Measurements from ENCODE around the gene COPZ2.
"Not testable (repeated sequence)": the region's sequence is repeated elsewhere in the genome, so short reads cannot be mapped to it uniquely, and the experiment has no call there.

COPZ2 gene

DNA sequence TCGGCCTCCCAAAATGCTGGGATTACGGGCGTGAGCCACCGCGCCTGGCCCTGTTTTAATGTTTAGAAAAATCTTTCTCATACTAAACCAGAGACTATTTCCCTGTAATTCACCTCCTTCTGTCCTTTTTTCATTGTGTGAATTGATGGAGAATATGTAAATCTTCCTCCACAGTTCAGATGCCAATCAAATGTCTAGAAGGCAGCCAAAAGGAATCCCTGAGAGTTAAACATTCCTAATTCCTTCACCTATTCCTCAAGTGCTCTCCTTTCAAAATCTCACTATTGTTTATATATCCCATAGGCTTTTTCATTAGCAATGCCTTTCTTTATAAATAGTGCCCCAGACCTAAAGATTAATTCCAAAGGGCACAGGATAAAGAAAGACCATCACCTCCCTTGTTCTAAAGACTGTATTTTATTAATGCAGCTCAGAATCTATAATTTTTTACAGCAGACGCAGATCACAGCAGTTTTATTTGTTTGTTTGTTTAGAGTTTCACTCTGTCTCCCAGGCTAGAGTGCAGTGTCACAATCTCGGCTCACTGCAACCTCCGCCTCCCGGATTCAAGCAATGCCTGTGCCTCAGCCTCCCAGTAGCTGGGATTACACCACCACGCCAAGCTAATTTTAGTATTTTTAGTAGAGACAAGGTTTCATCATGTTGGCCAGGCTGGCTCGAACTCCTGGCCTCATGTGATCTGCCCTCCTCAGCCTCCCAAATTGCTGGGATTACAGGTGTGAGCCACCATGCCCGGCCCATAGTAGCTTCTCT lies 30.5 kb downstream of the COPZ2 start:
- no peak for DNase-seq (ENCODE audit: low spot score)

DNA sequence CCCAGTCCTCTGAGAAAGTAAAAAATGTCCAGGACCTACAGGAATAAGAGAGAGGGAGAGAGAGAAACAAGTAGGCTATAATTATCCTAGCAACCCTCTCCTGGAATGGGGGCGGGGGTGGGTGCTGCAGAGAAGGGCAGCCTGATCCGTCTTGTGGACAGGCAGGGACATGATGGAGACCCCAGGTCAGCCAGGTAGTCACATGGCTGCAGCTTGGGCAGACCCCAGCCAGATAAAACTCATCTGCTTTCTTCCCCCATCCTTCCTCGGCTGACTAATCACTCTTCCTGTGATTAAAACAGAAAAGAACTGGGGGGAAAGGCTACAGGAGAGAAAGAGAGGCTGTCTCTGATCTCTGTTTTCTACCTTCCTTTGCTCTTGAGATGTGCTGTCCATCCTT lies 32.6 kb downstream of the COPZ2 start:
- DNase-seq (ENCODE audit: low spot score): no peak

DNA sequence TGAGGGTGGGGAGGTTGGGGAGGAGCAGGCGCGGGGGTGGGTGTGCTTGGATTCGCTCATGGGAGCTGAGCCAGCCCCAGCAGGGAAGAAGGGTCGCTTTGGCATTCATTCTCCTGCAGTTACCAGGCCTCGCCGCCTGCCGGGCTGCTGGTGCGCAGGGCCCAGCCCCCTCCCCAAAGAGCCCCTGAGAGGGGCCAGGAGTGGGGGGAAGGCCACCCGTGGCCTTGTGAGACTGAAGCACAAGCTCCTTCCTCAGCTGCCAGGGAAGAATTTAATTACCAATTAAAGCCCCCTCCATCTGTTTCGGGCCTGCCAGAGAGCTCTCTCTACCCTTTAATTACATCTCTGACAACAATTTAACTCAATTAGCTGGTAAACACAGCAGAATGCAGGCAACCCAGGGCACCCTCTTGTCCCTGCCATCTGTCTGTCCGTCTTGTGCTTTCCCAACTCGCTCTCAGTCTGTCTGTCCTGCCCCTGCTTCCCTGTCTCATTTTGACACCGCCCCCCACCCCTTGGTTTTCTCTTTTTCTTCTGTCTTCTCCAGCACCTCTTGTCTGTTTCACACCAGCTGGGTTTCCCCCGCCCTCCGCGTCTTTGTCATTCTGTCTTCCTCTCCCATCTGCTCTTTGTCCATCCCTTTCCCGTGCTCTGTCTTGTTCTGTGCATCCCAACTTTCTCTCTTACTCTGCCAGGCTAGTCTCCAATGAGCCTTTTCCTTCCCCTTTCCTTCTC lies 34.0 kb downstream of the COPZ2 start:
- no peak for DNase-seq (ENCODE audit: low spot score)

DNA sequence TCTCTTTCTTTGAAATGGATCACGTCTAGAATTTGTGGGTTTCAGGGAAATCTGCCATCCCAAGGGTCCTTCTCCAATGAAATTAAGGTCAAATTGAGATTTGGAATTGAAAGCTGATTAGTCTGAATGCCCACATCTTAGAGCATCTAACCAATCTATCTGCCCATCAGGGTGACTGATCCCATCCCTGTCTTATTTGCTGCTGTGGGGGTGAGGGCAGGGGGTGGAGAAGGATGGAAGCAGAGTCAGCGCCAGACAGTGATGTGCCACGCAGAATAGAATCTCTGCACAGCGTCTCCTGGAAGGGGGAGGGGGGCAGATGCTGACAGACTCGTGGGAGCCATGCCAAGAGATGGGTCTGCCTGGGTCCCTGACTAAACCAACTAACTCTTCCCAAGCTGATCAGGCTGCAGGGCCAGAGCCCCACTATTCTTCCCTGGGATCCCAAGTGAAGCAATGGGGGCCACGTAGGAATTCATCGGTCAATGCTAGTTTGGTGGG lies 34.6 kb downstream of the COPZ2 start:
- no peak for DNase-seq (ENCODE audit: low spot score)

DNA sequence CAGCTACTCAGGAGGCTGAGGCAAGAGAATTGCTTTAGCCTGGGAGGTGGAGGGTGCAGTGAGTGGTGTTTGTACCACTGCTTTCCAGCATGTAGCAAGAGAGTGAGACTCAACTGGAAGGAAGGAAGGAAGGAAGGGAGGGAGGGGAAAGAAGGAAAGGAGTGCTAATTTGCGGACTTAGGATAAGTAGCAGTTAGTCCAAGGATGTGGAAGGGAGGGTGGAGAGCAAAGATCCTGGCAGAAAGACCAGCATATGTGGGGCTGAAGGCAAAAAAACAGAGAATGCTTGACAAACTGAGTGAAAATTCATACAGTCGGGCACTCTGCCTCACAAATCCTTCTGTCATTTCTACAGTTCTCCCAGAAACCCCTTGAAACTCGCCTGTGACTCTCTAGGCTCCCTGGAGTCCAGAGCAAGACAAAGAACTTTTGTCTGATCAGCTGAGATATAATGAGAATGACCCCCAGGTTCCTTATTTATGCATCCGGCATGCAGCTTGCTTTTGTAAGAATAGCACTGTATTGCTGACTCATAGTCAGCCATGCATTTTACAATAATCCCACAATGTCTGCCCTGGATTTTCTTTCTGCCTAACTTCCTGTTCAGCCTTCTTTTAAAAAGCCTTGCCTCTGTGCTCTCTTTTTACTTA lies 35.2 kb downstream of the COPZ2 start:
- DNase-seq (ENCODE audit: low spot score): peak; percentile 63

DNA sequence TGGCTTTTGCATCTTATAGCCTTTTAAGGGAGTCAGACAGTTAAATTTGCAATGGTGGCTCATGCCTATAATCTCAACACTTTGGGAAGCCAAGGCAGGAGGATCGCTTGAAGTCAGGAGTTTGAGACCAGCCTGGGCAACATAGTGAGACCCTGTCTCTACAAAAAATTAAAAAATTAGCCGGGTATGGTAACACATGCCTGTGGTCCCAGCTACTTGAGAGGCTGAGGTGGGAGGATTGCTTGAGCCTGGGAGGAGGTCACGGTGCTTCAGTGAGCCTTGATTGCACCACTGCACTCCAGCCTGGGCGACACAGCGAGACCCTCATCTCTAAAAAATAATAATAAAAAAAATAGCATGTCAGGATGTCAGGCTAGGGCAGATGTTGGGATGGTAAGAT lies 35.9 kb downstream of the COPZ2 start:
- DNase-seq (ENCODE audit: low spot score): not testable (repeated sequence)

DNA sequence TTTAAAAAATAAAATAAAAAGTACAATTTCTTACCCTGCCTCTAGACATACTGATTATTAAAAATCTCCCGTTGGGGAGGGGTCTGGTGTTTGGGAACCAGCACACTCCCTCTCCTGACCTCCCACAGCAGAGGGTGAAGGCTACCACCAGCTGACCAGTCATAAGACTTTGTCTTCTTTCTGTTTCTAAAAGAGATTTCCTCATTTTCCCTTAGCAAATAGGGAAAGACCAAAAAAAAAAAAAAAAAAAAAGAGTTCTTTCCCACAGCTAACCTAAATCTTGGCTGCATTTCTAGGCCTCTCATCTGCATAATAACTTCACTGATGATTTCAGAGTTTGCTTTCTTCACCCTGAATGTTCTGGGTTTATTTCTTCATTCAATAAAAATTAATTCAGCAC lies 36.4 kb downstream of the COPZ2 start:
- DNase-seq (ENCODE audit: low spot score): no peak

DNA sequence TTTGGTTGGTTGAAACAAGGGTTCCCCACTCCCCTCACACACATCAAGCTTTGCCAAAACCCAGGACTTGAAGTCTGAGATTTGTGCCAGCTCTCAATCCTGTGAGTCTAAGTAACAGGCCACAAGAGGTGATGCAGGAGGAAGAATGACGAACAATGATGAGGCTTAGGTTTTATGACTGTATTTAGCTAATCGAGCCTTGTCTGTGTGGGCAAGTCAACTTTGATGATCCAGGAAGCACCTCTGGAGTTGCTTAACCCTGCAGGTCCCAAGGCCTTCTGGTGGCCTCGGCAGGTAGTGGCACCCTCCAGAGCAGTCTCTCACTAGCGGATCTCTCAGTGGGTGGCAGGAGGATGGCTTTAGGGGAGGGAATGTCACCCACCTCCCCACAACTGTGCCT lies 38.0 kb downstream of the COPZ2 start:
- DNase-seq (ENCODE audit: low spot score): peak; percentile 20

DNA sequence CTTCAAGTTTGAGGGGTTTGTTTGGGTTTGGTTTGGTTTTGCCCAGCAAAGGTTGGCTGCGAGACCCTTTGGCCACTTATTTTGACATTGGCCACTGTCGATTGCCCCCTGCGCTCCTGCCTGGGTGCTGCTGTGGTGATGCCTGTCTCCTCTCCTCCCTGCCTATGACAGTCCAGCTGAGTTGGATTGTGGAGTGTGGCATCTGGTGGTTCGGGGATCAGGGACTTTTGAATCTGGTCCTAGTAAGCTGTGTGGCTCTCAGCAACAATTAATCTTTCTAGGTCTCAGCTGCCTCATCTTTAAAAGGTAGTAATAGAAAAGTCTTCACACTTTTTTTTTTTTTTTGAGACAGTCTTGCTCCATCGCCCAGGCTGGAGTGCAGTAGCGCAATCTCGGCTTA lies 39.6 kb downstream of the COPZ2 start:
- no peak for DNase-seq (ENCODE audit: low spot score)

DNA sequence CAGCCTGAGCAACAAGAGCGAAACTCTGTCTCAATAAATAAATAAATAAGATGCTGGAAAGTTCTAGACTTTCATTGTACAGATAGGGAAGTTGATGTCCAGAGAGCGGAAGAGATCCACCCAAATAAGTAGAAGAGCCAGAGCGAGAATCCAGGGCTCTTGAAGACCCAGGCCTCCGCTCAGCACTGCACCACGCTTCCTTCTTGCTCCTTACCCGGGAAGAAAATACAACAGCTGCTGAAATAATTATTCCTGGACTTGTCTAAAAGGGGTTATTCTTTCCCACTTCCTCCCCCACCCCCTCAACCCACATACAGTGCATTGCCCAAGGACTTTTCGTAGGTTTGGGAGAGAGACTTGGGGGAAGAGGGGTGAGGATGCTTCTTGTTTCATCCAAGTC lies 40.0 kb downstream of the COPZ2 start:
- DNase-seq (ENCODE audit: low spot score): no peak

DNA sequence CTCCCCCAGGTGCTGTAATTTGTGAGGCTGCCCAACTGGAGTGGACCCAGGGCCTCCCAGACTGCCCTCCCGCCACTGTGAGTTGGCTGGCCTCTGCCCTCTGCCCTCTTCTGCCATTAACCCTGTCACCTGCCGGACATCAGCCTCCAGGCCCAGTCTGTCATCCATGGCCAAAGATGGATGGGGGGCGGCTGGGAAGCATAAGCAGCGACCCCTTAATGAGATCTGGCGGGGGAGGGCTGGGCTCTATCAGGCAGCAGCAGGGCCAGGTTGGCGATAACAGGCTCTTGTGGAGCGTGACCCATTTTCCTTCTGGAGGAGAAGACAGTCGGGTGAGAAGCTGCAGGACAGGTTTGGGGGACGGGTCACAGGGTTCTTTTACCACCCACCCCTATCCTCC lies 41.4 kb downstream of the COPZ2 start:
- DNase-seq (ENCODE audit: low spot score): no peak

DNA sequence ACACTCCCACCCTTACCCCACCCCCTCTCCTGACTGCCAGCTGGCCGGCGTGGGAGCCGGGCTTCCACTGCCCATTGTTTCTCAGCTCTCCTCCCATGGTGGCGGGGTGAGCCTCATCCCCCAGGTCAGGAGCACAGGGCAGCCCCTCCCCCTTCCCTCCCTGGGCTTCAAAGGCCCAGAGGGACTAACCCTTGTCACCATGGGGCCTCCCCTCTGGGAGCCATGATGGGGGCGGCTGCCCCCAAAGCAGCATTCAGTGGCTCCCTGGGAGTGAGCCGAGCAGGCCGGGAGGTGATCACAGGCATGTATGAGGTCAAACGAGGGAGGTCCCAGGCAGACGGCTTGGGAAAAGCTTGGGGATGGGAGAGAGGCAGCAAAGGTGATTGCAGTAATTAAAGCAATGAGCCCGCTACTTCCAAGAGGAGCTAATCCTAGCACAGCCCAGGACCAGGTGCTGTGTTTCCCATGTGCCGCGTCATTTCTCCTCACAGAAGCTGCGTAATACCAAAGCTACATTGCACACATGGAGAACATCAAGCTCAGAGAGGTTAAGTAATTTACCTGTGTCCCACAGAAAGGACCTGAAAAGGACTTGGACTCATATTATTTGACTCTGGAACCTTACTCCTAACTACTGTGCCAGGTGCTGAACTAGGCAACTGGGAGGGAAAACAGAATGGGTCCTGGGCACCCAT lies 42.2 kb downstream of the COPZ2 start:
- no peak for DNase-seq (ENCODE audit: low spot score)

DNA sequence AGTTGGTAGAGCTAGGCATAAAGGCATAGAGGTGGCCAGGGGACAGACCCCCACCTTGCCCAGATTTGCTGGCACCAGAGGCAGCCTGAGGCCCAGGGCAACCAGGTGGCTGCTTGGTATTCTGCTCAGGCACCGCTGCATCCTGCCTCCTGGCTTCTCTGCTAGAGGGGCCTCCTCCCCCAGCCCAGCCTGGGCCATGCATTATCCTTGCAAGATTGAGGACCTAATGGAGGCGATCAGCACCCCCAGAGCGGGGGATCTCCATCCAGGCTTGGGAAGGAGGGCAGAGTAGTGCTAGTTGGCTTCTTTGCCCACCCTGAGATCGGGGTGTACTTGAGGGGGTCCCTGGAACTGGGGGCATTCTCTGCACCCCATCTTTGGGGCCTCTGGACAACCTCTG lies 42.9 kb downstream of the COPZ2 start:
- DNase-seq (ENCODE audit: low spot score): no peak

DNA sequence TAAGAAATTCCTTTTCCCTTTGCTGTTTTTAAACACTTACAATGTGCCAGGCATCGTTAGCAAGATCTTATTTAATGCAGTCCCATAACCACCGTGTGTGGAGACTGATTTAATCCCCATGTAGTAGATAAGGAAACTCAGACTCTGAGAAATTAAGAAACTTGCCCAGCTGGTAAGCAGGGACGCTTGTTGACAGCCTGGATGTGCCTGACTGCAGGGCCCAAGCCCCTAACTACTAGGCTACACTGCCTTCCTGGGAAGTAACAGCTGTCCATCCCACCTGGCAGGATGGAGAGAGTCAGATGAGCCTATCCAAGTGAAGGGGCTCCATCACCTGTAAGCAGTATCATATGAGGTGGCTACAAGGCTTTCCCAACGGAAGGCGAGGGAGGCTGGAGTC lies 43.6 kb downstream of the COPZ2 start:
- no peak for DNase-seq (ENCODE audit: low spot score)

DNA sequence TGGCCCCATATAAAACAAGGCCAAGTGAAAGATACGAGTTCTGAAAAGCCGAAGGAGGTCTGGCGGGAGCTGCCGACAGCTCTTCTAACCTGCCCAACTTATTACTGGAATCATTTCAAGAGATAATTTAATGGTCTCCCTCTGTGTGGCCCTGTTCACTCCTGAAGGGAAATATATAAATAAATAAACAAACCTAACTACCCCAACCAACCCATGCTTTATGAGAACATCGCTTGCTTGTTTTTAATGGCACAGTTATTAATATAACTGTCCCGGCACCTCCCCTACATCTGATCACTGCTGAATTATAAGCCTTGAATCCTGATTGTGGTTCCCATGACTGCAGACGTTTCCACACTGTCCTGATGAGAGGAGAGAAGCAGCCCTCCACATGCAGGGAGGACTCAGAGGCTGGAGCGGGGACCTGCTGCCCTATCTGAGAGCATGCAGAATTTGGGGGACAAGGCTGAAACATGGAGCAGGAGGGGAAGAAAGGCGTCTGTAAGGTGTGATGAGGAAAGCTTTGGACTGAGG lies 44.5 kb downstream of the COPZ2 start:
- DNase-seq (ENCODE audit: low spot score): no peak

DNA sequence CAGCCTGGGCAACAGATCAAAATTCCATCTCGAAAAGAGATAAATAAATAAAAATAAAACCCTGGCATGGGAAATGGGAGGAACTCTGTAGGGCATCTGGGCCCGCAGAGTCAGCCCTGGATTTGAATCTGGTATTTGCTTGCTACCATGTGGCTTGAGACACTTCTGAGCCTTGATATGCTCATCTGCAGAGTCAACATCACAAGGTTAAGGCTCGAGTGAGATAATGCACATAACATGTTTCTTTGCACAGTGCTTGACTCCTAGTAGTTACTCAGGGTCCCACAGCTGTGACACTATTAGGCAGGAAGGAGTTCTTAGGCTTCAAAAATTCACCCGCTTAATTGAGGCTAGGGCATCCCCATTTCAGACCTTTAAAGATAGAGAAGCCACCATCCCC lies 45.4 kb downstream of the COPZ2 start:
- no peak for DNase-seq (ENCODE audit: low spot score)

DNA sequence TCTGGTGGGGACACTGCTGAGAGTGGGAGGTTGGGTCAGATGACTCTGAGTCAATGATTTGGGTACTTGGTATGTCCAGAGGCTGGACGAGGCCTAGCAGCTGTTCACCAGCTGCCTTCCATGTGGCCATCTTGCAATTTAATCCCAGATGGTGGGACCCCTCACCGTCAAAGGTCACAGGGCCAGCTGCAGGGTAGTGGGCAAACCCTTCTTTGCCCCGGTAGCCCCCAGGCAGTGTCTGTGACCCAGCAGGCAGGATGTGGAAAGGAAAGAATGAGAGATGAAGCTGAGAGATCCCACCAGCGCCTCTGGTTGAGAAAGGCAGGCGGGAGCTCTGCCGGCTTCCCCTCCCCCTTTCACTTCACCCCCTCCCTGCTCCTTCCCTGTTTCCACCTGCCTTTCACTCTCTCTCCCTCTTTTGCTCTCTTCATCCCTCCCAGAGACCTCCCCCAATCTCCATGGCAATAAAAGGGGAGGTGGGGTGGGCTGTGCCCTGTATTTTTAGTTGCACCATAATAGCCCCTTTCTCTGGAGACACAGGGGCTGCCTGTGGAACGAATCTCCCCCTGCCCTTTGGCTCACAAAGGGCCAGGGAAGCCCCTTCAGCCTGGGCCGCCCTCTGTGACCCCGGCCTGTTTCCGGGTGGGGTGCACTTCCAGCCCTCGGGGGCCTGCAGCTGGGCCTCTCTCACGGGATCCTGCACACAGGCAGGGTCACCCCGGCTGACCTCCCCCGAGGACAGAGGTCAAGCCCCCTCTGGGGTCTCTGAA lies 46.5 kb downstream of the COPZ2 start:
- DNase-seq (ENCODE audit: low spot score): no peak

DNA sequence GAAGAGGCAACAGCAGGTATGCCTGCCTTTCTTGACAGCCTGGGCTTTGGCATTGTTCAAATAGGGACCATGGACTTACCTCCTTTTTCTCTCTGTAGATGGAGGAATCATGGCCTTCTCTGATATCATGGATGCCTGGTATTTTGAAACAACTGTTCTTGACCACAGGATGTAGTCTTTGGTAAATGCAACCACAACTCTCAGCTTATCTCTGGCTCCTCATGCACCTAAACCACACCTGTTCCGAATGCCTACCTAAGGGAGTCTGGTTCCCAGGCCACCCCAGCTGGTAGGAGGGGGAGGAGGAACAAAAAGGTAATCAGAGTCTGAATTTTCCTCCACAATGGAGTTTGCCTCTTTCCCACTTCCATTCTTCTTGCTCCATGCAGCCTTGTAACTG lies 47.9 kb downstream of the COPZ2 start:
- no peak for DNase-seq (ENCODE audit: low spot score)

DNA sequence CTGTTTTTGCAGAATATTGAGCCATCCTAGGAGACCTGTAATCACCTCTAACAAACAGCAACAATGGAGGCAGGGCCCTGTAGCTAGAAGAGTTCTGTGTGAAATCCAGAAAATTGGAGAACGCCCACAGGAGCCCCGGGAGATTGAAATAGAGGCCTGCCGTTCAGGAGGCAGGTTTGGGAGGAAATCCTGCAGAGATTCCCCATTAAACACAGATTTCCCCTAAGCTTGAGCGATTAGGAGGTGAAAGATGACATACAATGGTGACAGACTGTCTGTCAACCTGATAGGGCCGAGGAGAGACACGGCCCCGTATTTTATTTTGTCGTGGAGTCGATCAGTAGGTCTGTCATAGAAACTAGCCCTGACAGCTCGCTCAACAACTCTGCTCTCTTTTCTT lies 48.4 kb downstream of the COPZ2 start:
- no peak for DNase-seq (ENCODE audit: low spot score)

DNA sequence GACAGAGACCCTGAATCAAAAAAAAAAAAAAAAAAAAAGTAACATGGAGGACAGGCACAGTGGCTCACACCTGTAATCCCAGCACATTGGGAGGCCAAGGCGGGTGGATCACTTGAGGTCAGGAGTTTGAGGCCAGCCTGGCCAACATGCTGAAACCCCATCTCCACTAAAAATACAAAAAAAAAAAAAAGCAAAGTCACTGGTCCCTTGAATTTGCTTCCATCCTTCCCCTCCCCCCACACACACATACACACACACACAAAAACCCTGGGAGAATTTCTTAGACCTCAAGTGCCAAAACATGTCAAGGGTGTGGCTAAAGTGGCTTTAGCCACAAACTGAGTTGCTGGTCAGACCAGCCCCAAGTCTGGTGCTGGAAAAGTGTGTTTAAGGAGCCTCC lies 49.2 kb downstream of the COPZ2 start:
- DNase-seq (ENCODE audit: low spot score): not testable (repeated sequence)

DNA sequence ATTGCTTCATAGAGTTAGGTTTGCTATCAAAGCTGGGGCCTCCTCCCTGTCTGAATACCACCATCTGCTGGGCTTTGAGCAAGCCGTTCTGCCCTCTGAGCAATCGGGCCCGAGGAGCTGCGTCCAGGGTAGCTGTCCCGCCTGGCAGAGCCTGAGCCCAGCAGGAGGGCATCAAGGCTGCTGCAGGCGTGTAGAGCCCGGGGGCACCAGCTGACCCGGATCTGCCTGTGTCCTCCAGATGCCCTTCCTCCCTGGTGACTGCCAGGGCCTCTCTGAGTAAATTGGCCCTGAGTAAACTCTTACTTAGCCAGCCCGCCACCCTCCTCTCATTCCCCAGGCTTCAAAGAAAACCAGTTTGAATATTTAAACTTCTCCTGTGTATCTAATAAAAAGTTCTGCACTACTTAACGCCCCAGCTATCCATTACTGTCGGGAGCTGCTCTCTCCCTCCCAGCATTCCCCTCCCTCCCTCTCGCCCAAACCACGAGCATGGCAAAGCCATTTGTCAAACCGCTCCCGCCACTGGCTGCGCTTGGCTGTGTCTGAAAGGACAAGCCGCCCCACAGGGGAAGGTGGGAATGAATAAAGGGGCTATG lies 50.3 kb downstream of the COPZ2 start:
- peak; percentile 41 for DNase-seq (ENCODE audit: low spot score)

All from AG08395 (cell line).